KMS-11 (cell line): Measurements from ENCODE around the gene RIPOR2.
"Not testable (repeated sequence)": the region's sequence is repeated elsewhere in the genome, so short reads cannot be mapped to it uniquely, and the experiment has no call there.

Source experiments
- H2AFZ ChIP-seq: fragments of 200-600 bp; sonication (generic); 2 replicates; pipeline ENCODE4 v1.6.1; 2016; ENCODE audit warnings: antibody characterized with exemption, mixed run types, low read depth
- H3K27ac ChIP-seq: fragments of 200-600 bp; sonication (generic); 2 replicates; pipeline ENCODE4 v1.6.1; 2016; ENCODE audit warnings: mild to moderate bottlenecking, mixed run types
- H3K27me3 ChIP-seq: fragments of 200-600 bp; sonication (generic); 2 replicates; pipeline ENCODE4 v1.6.1; 2017; ENCODE audit warnings: mild to moderate bottlenecking, low read depth, mixed run types, moderate library complexity; ENCODE audit not compliant: insufficient read depth
- H3K36me3 ChIP-seq: fragments of 200-600 bp; sonication (generic); 2 replicates; pipeline ENCODE4 v1.6.1; 2017; ENCODE audit warnings: mild to moderate bottlenecking, mixed run types; ENCODE audit not compliant: insufficient read depth
- H3K4me1 ChIP-seq: fragments of 200-600 bp; sonication (generic); 2 replicates; pipeline ENCODE4 v1.6.1; 2016; ENCODE audit warnings: mild to moderate bottlenecking, low read depth, mixed run types; ENCODE audit not compliant: poor library complexity, severe bottlenecking
- H3K4me2 ChIP-seq: fragments of 200-600 bp; sonication (generic); 2 replicates; pipeline ENCODE4 v1.7.0; 2016; ENCODE audit warnings: mild to moderate bottlenecking, mixed run types
- H3K4me3 ChIP-seq: fragments of 200-600 bp; sonication (generic); IDR thresholded peaks from 2 replicates; pipeline ENCODE4 v1.6.1; 2017; ENCODE audit warnings: low read depth, low read length, mixed read lengths; ENCODE audit not compliant: insufficient read depth
- H3K79me2 ChIP-seq: fragments of 200-600 bp; sonication (generic); 2 replicates; pipeline ENCODE4 v1.6.1; 2016; ENCODE audit warnings: low read depth, mixed run types; ENCODE audit not compliant: insufficient read depth
- H3K9ac ChIP-seq: fragments of 200-600 bp; sonication (generic); 2 replicates; pipeline ENCODE4 v1.6.1; 2016; ENCODE audit warnings: mild to moderate bottlenecking, mixed run types
- H4K20me1 ChIP-seq: fragments of 200-600 bp; sonication (generic); 2 replicates; pipeline ENCODE4 v1.6.1; 2016; ENCODE audit warnings: mild to moderate bottlenecking, mixed run types; ENCODE audit not compliant: insufficient read depth
- CTCF ChIP-seq: fragments of 200-600 bp; sonication (generic); conservative IDR thresholded peaks from 2 replicates; pipeline ENCODE4 v1.6.1; 2017; ENCODE audit warnings: low read depth, mild to moderate bottlenecking, antibody characterized with exemption, low read length, moderate library complexity, mixed read lengths

RIPOR2 gene

GRCh38 chr6:24880451-24880850, 55.3 kb downstream of the RIPOR2 start:
- no peak overlapping the region for H3K4me2 ChIP-seq
- H3K9ac ChIP-seq, result no peak overlapping the region
- no peak overlapping the region for H3K27ac ChIP-seq
- H3K36me3 ChIP-seq, result no peaks in the 10 kb centered on the region
- H3K4me1 ChIP-seq, result no peaks in the 10 kb centered on the region
- H3K79me2 ChIP-seq, result no peaks in the 10 kb centered on the region
- no peak for TF ChIP-seq CTCF
- H3K4me3 ChIP-seq, result no peak overlapping the region
- no peak overlapping the region for H2AFZ ChIP-seq
- no peaks in the 10 kb centered on the region for H3K27me3 ChIP-seq
- no peaks in the 10 kb centered on the region for H4K20me1 ChIP-seq

- no peak for TF ChIP-seq CTCF
- H3K79me2 ChIP-seq, result no peaks in the 10 kb centered on the region
- H3K4me1 ChIP-seq, result no peaks in the 10 kb centered on the region
- H3K27me3 ChIP-seq, result no peaks in the 10 kb centered on the region
- no peak overlapping the region for H2AFZ ChIP-seq
- H3K4me2 ChIP-seq, result no peak overlapping the region
- H4K20me1 ChIP-seq, result no peaks in the 10 kb centered on the region
- H3K4me3 ChIP-seq, result no peak overlapping the region
- no peaks in the 10 kb centered on the region for H3K36me3 ChIP-seq
- no peak overlapping the region for H3K9ac ChIP-seq
- no peak overlapping the region for H3K27ac ChIP-seq
Observed at GRCh38 chr6:24879351-24879750, 56.4 kb downstream of the RIPOR2 start.

- not testable (repeated sequence) for H3K9ac ChIP-seq, H3K4me3 ChIP-seq, H3K4me2 ChIP-seq
Observed at GRCh38 chr6:24877747-24878146, 58.0 kb downstream of the RIPOR2 start.

GRCh38 chr6:24876499-24877465, 59.0 kb downstream of the RIPOR2 start:
- no peak overlapping the region for H3K4me3 ChIP-seq
- H2AFZ ChIP-seq, result no peak overlapping the region
- no peaks in the 10 kb centered on the region for H3K36me3 ChIP-seq
- no peak overlapping the region for H3K4me2 ChIP-seq
- no peaks in the 10 kb centered on the region for H3K27me3 ChIP-seq
- TF ChIP-seq CTCF, result no peak
- H4K20me1 ChIP-seq, result no peaks in the 10 kb centered on the region
- H3K27ac ChIP-seq, result no peak overlapping the region
- no peak overlapping the region for H3K9ac ChIP-seq
- H3K79me2 ChIP-seq, result no peaks in the 10 kb centered on the region
- no peaks in the 10 kb centered on the region for H3K4me1 ChIP-seq

More at GRCh38 chr6:24877747-24878146, 58.0 kb downstream of the RIPOR2 start:
- not testable (repeated sequence) for H3K27me3 ChIP-seq, H3K79me2 ChIP-seq, H2AFZ ChIP-seq, H3K27ac ChIP-seq, H3K4me1 ChIP-seq, H3K36me3 ChIP-seq, H4K20me1 ChIP-seq

GRCh38 chr6:24875534-24875901, 60.2 kb downstream of the RIPOR2 start:
- Histone ChIP-seq H3K4me2 (no peak overlapping the region), H3K9ac (no peak overlapping the region), H3K4me1 (no peaks in the 10 kb centered on the region), H4K20me1 (no peaks in the 10 kb centered on the region), H3K79me2 (no peaks in the 10 kb centered on the region), H3K27me3 (no peaks in the 10 kb centered on the region), H2AFZ (no peak overlapping the region), H3K27ac (no peak overlapping the region), H3K4me3 (no peak overlapping the region), H3K36me3 (no peaks in the 10 kb centered on the region)
- TF ChIP-seq CTCF, result no peak
